VCaP (cell line): ENCODE results near the gene FSHR.

Source experiments
- H3K27ac ChIP-seq: fragments of 450-650 bp; 2 replicates; pipeline ENCODE4 v1.5.1; 2017
- TF ChIP-seq, protein P1 (sequence below): fragments of 450-650 bp; conservative IDR thresholded peaks from 2 replicates; pipeline ENCODE4 v1.5.1; 2017; ENCODE audit warnings: mild to moderate bottlenecking, moderate library complexity

FSHR gene

DNA sequence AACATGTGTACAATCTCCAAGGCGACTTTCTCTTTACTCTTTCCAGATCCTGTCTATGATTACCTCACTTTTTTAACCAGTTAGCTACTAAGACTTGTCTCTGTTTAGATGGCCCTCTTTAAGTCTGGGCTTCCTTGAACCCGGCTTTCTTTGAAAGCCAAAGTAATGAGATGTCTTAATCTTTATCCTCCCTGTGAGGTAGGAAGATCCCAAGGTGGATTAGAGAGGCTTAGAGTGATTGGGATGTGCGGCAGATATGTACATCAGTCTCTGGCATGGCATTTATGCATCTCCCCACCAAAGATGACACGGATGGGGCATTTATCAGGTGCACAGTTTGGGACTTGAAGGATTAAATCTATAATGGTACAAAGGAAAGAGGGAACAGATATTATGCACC is 186.3 kb downstream of the FSHR start:
- H3K27ac ChIP-seq = no peak overlapping the region
- TF ChIP-seq, protein P1, sequence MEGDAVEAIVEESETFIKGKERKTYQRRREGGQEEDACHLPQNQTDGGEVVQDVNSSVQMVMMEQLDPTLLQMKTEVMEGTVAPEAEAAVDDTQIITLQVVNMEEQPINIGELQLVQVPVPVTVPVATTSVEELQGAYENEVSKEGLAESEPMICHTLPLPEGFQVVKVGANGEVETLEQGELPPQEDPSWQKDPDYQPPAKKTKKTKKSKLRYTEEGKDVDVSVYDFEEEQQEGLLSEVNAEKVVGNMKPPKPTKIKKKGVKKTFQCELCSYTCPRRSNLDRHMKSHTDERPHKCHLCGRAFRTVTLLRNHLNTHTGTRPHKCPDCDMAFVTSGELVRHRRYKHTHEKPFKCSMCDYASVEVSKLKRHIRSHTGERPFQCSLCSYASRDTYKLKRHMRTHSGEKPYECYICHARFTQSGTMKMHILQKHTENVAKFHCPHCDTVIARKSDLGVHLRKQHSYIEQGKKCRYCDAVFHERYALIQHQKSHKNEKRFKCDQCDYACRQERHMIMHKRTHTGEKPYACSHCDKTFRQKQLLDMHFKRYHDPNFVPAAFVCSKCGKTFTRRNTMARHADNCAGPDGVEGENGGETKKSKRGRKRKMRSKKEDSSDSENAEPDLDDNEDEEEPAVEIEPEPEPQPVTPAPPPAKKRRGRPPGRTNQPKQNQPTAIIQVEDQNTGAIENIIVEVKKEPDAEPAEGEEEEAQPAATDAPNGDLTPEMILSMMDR = no peak

DNA sequence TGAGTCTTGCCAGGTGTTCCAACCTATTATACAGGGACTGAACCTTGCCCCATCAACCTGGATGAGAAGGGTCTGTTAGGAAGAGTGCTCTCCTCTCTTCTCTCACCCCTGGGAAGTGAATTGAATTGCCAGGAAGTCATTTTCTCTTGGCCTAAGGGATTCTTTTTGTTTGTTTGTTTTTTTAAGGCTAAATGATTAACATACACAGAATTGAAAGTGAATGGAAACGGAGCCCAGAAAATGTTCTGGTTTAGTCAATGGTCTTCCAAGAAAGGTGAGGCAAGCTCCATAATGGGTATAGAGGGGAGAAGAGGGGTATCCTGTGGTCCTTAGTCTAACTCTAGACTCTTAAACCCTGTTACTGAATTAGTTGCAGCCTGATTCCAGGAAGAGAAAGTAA is 189.1 kb downstream of the FSHR start:
- TF ChIP-seq, protein P1 = no peak
- H3K27ac ChIP-seq = no peak overlapping the region

DNA sequence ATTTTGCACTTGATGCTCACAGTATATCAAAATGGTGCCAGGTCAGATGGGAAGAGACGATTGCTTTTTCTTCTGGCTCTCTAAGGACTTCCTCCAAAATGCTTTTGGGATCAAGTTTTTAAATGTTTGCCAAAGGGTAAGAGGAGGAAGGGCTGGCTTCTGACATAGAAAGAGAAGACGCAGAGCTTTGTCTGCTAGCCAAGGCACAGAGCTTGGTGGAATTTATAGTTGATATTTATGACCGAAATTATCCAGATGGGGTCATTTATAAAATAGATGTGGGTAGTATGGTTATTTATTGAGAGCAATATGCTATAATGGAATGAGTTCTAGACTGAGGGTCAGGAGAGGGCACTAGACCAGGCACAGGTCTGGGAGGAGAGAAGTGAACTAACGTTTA is 193.3 kb downstream of the FSHR start:
- no peak overlapping the region for H3K27ac ChIP-seq
- TF ChIP-seq, protein P1 = no peak

DNA sequence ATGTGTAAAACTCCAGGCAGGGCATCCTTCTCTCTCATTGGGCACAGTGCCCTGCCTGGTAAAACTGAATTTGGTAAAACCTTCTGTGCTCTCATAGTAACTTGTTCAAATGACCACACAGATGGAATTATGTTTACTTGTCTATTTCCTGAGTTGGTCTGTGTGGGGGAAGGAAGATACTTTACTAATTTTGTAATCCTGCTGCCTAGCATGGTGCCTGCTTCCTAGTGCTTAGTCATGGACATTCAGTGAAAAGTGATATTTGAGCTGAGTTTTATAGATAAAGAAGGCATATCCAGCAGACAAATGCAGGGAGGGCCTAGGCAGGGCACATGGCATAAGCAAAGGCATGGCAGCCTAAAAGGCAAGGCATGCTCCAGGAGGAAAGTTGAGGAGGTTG is 199.4 kb downstream of the FSHR start:
- no peak overlapping the region for H3K27ac ChIP-seq
- TF ChIP-seq, protein P1 = no peak

DNA sequence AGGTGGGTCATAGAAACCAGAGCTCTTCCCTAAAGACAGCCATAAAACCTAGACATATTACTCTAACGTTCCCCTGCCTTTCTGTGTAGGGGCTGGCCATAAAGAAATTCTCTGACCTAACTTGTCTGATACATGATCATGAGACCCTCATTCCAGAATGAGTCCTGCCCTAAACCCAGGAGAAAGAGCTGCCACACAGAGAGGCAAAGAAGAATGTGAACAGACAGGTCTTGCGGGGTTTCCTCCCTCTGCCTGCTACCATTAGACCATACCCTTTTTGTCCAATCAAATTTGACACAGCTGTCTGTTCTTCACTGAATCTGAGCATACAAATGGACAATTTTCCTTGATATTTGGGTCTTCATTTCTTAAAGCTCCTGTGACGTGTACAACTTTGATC is 200.0 kb downstream of the FSHR start:
- TF ChIP-seq, protein P1 = no peak
- no peak overlapping the region for H3K27ac ChIP-seq

DNA sequence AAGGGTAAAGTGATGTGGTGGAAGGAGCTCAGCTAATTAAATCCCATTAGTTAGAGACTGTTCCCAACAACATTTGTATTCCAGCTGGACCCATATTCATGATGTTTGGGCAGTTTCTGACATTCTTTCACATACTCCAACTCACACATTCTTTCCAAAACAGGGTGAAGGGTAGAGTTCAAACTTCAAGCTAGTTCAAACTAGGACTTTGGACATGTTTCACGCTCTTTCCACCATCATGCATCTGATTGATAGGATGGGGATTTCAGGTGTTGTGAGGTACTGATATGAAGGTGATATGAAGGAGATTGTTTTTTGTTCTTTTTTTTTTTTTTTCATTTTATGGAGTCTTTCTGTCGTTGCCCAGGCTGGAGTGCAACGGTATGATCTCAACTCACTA is 201.7 kb downstream of the FSHR start:
- TF ChIP-seq, protein P1 = no peak
- H3K27ac ChIP-seq = no peak overlapping the region

DNA sequence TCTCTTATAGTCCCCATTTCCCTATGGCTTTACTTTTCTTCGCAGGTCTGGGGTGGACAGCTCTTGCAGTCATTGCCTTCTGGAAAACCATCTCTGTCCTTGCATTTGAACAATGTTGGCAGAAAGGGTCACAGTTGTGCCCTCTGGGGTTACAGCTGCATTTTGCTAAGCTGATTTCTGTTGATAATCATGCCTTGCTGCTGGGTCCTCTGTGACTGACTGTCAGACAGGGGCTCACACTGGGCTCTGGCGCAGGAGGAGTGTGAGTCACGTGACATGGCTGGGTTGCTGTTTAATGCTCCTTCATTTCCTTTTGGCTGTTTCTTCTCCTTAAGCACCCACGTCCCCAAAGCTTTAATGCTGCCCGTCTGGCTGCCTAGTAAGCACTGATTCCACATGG is 202.2 kb downstream of the FSHR start:
- no peak overlapping the region for H3K27ac ChIP-seq
- TF ChIP-seq, protein P1 = no peak
